HEK293T (cell line): ENCODE results near the gene RHOD.

Experiments
- ARNT ChIP-seq: fragments of 450-650 bp; IDR thresholded peaks from 2 replicates; pipeline ENCODE4 v1.6.1; 2017; ENCODE audit warnings: mild to moderate bottlenecking
- BHLHE40 ChIP-seq: fragments of 450-650 bp; IDR thresholded peaks from 2 replicates; pipeline ENCODE4 v1.6.1; 2016; ENCODE audit warnings: mild to moderate bottlenecking, moderate library complexity, borderline replicate concordance
- ELF4 ChIP-seq: fragments of 450-650 bp; IDR thresholded peaks from 2 replicates; pipeline ENCODE4 v1.6.1; 2017; ENCODE audit warnings: antibody characterized with exemption
- HDGF ChIP-seq: fragments of 450-650 bp; IDR thresholded peaks from 2 replicates; pipeline ENCODE4 v1.6.1; 2017; ENCODE audit warnings: antibody characterized with exemption, borderline replicate concordance
- ZNF384 ChIP-seq: fragments of 450-650 bp; IDR thresholded peaks from 2 replicates; pipeline ENCODE4 v1.6.1; 2016

DNA sequence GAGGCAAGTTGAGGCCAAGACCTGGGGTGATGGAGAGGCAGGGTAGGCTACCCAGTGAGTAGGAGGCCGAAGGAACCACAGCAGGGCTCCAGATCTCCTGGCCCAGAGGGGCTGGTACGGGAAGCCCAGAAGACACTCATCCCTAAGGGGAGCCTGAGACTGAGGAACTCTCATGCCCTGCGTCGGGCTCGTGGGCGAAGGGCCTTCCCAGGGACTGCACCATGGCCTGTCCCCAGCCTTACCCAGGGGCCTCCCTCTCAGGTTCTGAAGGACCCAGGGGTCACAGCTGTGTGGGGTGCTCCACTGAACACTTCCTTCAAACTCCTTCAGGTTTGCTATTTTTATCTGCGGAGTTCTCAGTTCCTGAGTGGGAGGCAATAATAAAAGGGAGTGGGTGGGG lies 49.5 kb upstream of the RHOD start:
- TF ChIP-seq ZNF384, result no peak
- no peak for TF ChIP-seq BHLHE40
- no peak for TF ChIP-seq ARNT
- TF ChIP-seq HDGF, result no peak
- no peak for TF ChIP-seq ELF4
